Osteocyte (in vitro differentiated cells): ENCODE data around the gene CCNY. TPM values are rescaled to one million over a fixed set of nuclear protein-coding genes. Genes with fewer than 3 reads are reported as not detected.
"Not testable (repeated sequence)": the region's sequence is repeated elsewhere in the genome, so short reads cannot be mapped to it uniquely, and the experiment has no call there.

Experiments used
- DNase-seq: peaks from one replicate; pipeline ENCODE4 v3.0.0; 2021; ENCODE audit warnings: mixed read lengths; ENCODE audit not compliant: unreplicated experiment; ENCODE audit errors: extremely low spot score
- H3K27ac Mint-ChIP-seq: one replicate; pipeline ENCODE4 v1.8.0; 2021; ENCODE audit warnings: mild to moderate bottlenecking, mixed read lengths; ENCODE audit not compliant: unreplicated experiment
- H3K27me3 Mint-ChIP-seq: one replicate; pipeline ENCODE4 v1.8.0; 2021; ENCODE audit warnings: mixed read lengths; ENCODE audit not compliant: unreplicated experiment
- H3K36me3 Mint-ChIP-seq: one replicate; pipeline ENCODE4 v1.8.0; 2021; ENCODE audit warnings: mixed read lengths; ENCODE audit not compliant: unreplicated experiment
- H3K4me1 Mint-ChIP-seq: one replicate; pipeline ENCODE4 v1.8.0; 2021; ENCODE audit warnings: mixed read lengths; ENCODE audit not compliant: unreplicated experiment
- H3K4me3 Mint-ChIP-seq: one replicate; pipeline ENCODE4 v1.8.0; 2021; ENCODE audit warnings: mild to moderate bottlenecking, moderate library complexity, mixed read lengths; ENCODE audit not compliant: unreplicated experiment
- H3K9me3 Mint-ChIP-seq: one replicate; pipeline ENCODE4 v1.8.0; 2021; ENCODE audit warnings: mixed read lengths; ENCODE audit not compliant: unreplicated experiment
- total RNA-seq: library from RNA; stranded (reverse); gene quantifications from 2 replicates; pipeline ENCODE4 v1.2.1, GENCODE V29; 2021
- TF ChIP-seq, protein P1 (sequence below): fragments of 200-600 bp; sonication (generic); IDR thresholded peaks from 2 replicates; pipeline ENCODE4 v1.5.0; 2021; ENCODE audit warnings: antibody characterized with exemption, mild to moderate bottlenecking, moderate library complexity

Gene CCNY
- total RNA-seq, 1 donor from 2014 or later, result 76.4 TPM

DNA sequence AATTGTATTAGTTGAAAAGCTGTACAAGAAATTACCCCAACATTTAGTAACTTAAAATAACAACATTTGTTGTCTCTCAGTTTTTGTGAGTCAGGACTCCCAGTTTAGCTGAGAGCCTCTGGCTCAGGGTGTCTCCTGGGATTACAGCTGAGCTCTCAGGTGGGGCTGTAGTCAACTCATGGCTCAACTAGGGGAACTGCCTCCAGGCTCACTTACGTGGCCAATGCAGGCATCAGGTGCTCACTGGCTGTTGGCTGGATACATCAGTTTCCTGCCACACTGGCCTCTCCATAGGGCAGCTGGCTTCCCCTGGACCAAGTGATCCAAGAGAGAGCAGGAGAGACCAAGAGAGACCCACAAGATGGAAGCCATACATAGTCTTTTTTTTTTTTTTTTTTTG lies 17.5 kb downstream of the CCNY start:
- TF ChIP-seq, protein P1, sequence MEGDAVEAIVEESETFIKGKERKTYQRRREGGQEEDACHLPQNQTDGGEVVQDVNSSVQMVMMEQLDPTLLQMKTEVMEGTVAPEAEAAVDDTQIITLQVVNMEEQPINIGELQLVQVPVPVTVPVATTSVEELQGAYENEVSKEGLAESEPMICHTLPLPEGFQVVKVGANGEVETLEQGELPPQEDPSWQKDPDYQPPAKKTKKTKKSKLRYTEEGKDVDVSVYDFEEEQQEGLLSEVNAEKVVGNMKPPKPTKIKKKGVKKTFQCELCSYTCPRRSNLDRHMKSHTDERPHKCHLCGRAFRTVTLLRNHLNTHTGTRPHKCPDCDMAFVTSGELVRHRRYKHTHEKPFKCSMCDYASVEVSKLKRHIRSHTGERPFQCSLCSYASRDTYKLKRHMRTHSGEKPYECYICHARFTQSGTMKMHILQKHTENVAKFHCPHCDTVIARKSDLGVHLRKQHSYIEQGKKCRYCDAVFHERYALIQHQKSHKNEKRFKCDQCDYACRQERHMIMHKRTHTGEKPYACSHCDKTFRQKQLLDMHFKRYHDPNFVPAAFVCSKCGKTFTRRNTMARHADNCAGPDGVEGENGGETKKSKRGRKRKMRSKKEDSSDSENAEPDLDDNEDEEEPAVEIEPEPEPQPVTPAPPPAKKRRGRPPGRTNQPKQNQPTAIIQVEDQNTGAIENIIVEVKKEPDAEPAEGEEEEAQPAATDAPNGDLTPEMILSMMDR, result no peak
- Mint-ChIP-seq H3K4me3 (no peak overlapping the region), H3K27ac (no peak overlapping the region), H3K36me3 (no peaks in the 10 kb centered on the region), H3K27me3 (no peaks in the 10 kb centered on the region), H3K9me3 (peaks cover 4% of the 10 kb centered on the region), H3K4me1 (peaks cover 68% of the 10 kb centered on the region)
- no peak for DNase-seq

DNA sequence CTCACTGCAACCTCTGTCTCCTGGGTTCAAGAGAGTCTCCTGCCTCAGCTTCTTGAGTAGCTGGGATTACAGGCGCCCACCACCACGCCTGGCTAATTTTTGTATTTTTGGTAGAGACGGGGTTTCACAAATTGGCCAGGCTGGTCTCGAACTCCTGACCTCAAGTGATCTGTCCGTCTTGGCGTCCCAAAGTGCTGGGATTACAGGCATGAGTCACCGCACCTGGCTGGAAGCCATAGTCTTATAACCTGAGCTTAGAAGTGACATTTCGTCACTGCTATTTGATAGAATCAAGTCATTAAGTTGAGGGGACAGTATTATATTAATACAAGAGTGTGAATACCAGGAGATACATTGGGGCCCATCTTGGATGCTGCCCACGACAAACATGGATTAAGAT lies 17.9 kb downstream of the CCNY start:
- not testable (repeated sequence) for DNase-seq, H3K4me3 Mint-ChIP-seq, H3K9me3 Mint-ChIP-seq, H3K36me3 Mint-ChIP-seq, H3K27ac Mint-ChIP-seq, H3K27me3 Mint-ChIP-seq
- H3K4me1 Mint-ChIP-seq, result peaks cover 64% of the 10 kb centered on the region

DNA sequence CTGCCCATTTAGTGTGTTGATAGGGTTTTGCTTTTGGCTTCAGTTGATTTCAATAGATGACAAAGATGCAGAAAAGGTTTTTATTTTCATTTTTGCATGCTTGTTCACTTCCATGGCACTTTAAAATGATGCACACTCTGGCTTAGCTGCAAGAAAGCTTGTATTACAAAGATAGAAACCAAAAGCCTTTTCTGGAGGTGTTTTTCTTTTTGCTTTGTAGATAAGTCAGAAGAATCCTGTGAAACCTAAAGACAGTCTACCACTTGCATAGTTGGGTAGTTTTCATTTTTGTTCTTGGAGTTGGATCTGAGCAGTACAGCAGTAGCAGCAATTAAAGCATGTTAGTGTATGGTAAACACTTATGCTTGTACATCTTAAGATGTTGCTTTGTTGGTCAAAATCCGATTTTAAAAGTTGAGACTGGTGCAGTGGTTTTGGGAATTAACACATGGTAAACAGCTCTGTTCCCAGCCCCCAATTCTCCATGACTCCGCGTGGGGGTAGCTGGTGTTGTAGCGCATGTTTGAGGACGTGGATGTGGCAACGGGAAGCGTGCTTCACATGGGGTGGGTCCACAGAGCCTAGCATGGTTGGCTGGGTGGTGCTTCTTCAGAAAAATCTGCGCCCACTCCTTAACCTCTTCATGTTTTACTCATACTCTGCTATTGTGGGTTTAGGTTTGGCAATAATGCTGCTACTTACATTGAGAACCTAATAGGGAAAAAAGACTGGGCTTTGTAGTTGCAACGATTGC lies 19.8 kb downstream of the CCNY start:
- no peaks in the 10 kb centered on the region for H3K27me3 Mint-ChIP-seq
- no peak for DNase-seq
- H3K4me3 Mint-ChIP-seq, result no peak overlapping the region
- TF ChIP-seq, protein P1, result no peak
- H3K27ac Mint-ChIP-seq, result peak overlapping the region; percentile 49
- H3K9me3 Mint-ChIP-seq, result peaks cover 4% of the 10 kb centered on the region
- peaks cover 50% of the 10 kb centered on the region for H3K4me1 Mint-ChIP-seq
- H3K36me3 Mint-ChIP-seq, result no peaks in the 10 kb centered on the region

DNA sequence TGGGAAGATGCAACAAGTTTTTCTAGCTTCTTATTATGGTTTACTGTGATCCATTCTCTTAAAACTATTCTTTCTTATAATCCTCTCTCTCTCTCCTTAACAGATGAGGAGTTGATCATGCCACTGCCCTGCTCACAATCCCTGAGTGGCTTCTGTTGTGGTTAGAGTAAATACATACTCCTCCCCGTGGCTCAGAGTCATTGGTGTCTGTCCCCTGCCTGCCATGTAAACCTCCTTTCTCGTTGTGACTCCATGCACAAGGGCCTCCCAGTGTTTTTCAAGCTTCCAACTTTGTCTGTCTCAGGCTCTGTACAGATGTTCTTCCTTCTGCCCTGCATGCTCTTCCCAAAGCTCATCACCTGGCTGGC lies 20.4 kb downstream of the CCNY start:
- Mint-ChIP-seq H3K9me3 (peaks cover 4% of the 10 kb centered on the region), H3K27me3 (no peaks in the 10 kb centered on the region), H3K4me3 (no peak overlapping the region), H3K27ac (no peak overlapping the region), H3K36me3 (no peaks in the 10 kb centered on the region), H3K4me1 (peaks cover 49% of the 10 kb centered on the region)
- TF ChIP-seq, protein P1, result no peak
- DNase-seq, result no peak

DNA sequence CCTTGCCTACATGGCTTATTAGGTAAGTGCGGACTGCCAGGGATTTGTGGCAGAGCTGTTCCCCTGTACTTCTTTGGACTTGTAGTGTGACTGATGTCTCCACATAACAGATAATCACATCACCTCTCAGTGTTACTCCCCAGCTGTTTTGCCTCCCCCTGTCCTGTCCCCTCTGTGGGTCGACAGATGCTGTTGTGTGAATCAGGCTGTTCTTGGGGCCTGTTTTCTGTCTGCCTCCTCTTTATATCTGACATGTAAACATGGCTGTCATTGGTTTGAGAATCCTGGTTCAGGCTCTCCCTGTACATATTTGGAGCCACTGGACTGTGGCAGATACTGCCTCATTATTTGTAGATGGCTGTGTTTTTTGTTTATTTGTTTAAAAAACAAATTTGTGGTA lies 22.7 kb downstream of the CCNY start:
- H3K27ac Mint-ChIP-seq, result no peak overlapping the region
- DNase-seq, result no peak
- TF ChIP-seq, protein P1, result no peak
- no peaks in the 10 kb centered on the region for H3K27me3 Mint-ChIP-seq
- no peaks in the 10 kb centered on the region for H3K36me3 Mint-ChIP-seq
- H3K9me3 Mint-ChIP-seq, result no peaks in the 10 kb centered on the region
- H3K4me1 Mint-ChIP-seq, result peaks cover 29% of the 10 kb centered on the region
- no peak overlapping the region for H3K4me3 Mint-ChIP-seq
